HepG2 (cell line): ENCODE data around the gene PRSS22. TPM values are rescaled to one million over a fixed set of nuclear protein-coding genes. Genes with fewer than 3 reads are reported as not detected.
A peak's percentile ranks its signal among the peaks of the same experiment; 100 is the strongest.

ENCODE experiments used
- ATAC-seq: fragments of 200-7000 bp; cut with Tn5 transposase; 3 replicates; pipeline ENCODE4 v1.9.1; 2020; ENCODE audit warnings: mild to moderate bottlenecking, moderate library complexity
- BruUV-seq: library from RNA; stranded (reverse); fragments of 400-500 nt; replicated peaks from 2 replicates; lab custom pipeline; 2021; lab: Mats Ljungman, UMichigan
- CTCF ChIA-PET: fragments of 300-600 bp; formaldehyde crosslinking; extraction: SDS; loops from one replicate; lab custom pipeline; 2021; ENCODE audit warnings: low total read pairs, inconsistent platforms, low intra/inter-chr PET ratio; lab: Yijun Ruan, JAX
- POLR2A ChIA-PET: fragments of 350-600 bp; sonication (Branson Sonifier 250); formaldehyde crosslinking; loops from one replicate; lab custom pipeline; 2020; ENCODE audit warnings: antibody characterized with exemption, inconsistent platforms; lab: Yijun Ruan, JAX
- DNase-seq: peaks from one replicate; pipeline ENCODE4 v3.0.0-alpha.2; 2015; ENCODE audit warnings: low spot score
- FAIRE-seq: peaks from 3 replicates; lab custom pipeline; 2011; peaks lifted over from hg19 to GRCh38; lab: Jason Lieb, UNC
- H2AFZ ChIP-seq: one replicate; pipeline ENCODE4 v1.6.1; 2011; ENCODE audit warnings: low read length, inconsistent platforms
- H3K27ac ChIP-seq: fragments of 300-600 bp; 3 replicates; pipeline ENCODE4 v1.8.0; 2011; ENCODE audit warnings: mixed run types, mild to moderate bottlenecking, mixed read lengths, low read length, inconsistent platforms; ENCODE audit not compliant: insufficient read depth; ENCODE audit errors: extremely low read length
- H3K27me3 ChIP-seq, 2 experiments: fragments of 200-600 bp in 1 of 2; 2 replicates in 1 of 2; 3 replicates in 1 of 2; pipeline versions ENCODE4 v1.6.0 to v1.8.0; 2011; ENCODE audit warnings: low read length in 2 of 2, mild to moderate bottlenecking in 2 of 2, moderate library complexity in 2 of 2, inconsistent platforms in 1 of 2; ENCODE audit not compliant: insufficient read depth in 2 of 2, control insufficient read depth in 1 of 2
- H3K36me3 ChIP-seq, 2 experiments: fragments of 200-600 bp in 1 of 2; replicated peaks in 1 of 2; 2 replicates in 1 of 2; 3 replicates in 1 of 2; pipeline versions ENCODE4 v1.5.1 to v1.8.0; 2011; ENCODE audit warnings: low read length in 2 of 2, inconsistent platforms in 1 of 2; ENCODE audit not compliant: insufficient read depth in 2 of 2, control insufficient read depth in 1 of 2
- H3K4me1 ChIP-seq: 2 replicates; pipeline ENCODE4 v1.5.1; 2012; ENCODE audit warnings: low read length, inconsistent platforms; ENCODE audit not compliant: insufficient read depth
- H3K4me2 ChIP-seq: 2 replicates; pipeline ENCODE4 v1.6.0; 2011; ENCODE audit warnings: low read depth, low read length, inconsistent platforms
- H3K4me3 ChIP-seq, 3 experiments: fragments of 200-600 bp in 1 of 3; sonication (generic), shearing (Covaris generic) in 1 of 3; replicated peaks in 1 of 3; 2 replicates each; pipeline ENCODE4 v1.5.1; 2011 to 2016; ENCODE audit warnings: low read length in 3 of 3, inconsistent platforms in 2 of 3, low read depth in 2 of 3, mild to moderate bottlenecking in 2 of 3, control low read depth in 1 of 3, mixed read lengths in 1 of 3; ENCODE audit not compliant: insufficient read depth in 1 of 3
- H3K79me2 ChIP-seq: one replicate; pipeline ENCODE4 v1.6.1; 2011; ENCODE audit warnings: low read length, inconsistent platforms; ENCODE audit not compliant: insufficient read depth
- H3K9ac ChIP-seq: 2 replicates; pipeline ENCODE4 v1.6.0; 2011; ENCODE audit warnings: mild to moderate bottlenecking, low read depth, low read length, inconsistent platforms; ENCODE audit not compliant: insufficient read depth
- H3K9me3 ChIP-seq: 2 replicates; pipeline ENCODE4 v1.5.1; 2012; ENCODE audit warnings: mild to moderate bottlenecking, low read length
- H4K20me1 ChIP-seq: 2 replicates; pipeline ENCODE4 v1.6.0; 2011; ENCODE audit warnings: inconsistent platforms, mild to moderate bottlenecking, low read length, moderate library complexity; ENCODE audit not compliant: insufficient read depth
- CTCF ChIP-seq: sonication (generic); formaldehyde crosslinking; IDR thresholded peaks from 2 replicates; pipeline ENCODE4 v1.5.0; 2020; ENCODE audit warnings: mild to moderate bottlenecking, missing genetic modification reagents, moderate library complexity
- SMC3 ChIP-seq: IDR thresholded peaks from 2 replicates; pipeline ENCODE4 v1.6.1; 2011; ENCODE audit warnings: low read length, improper control_type of control experiment
- STAG1 ChIP-seq: sonication (generic); formaldehyde crosslinking; IDR thresholded peaks from 2 replicates; pipeline ENCODE4 v1.4.0; 2020; ENCODE audit warnings: missing genetic modification reagents
- WGBS: methylation state at CpG from one replicate; pipeline ENCODE4 v1.1.6; 2017; ENCODE audit warnings: low lambda C conversion rate; 5-methylcytosine and 5-hydroxymethylcytosine counted together
- in situ Hi-C: cut with HindIII; loops from 2 replicates; pipeline ENCODE4 v1.10.0; 2017; ENCODE audit warnings: low pct_unique_long_range_greater_than_20kb; ENCODE audit not compliant: extremely low pct_ligation_motif_present
- intact Hi-C: fragments of 100-400 bp; cut with micrococcal nuclease; formaldehyde crosslinking; loops from one replicate; pipeline ENCODE4 v1.10.0; 2022; ENCODE audit not compliant: unreplicated experiment
- polyA plus RNA-seq, 8 experiments: library from polyadenylated mRNA; depleted of rRNA in 3 of 8; stranded (reverse) in 7 of 8; unstranded in 1 of 8; fragments of >200 nt; fragmentation: Illumina TruSeq in 4 of 8; extraction: Trizol in 4 of 8; gene quantifications; 2 replicates each; pipeline versions ENCODE4 v1.2.1 to v1.2.3, GENCODE V29; 2011 to 2016; ENCODE audit warnings: low read depth in 4 of 8, missing spikeins in 1 of 8, mixed read lengths in 1 of 8; ENCODE audit not compliant: insufficient read depth in 1 of 8
- total RNA-seq, 5 experiments: library from RNA; depleted of rRNA; stranded (reverse); fragments of >200 nt; fragmentation: Illumina TruSeq; extraction: Trizol; gene quantifications; 2 replicates each; pipeline ENCODE4 v1.2.3, GENCODE V29; 2016; ENCODE audit warnings: low read depth in 1 of 5
- TF ChIP-seq, protein P1 (sequence below): sonication (generic); formaldehyde crosslinking; IDR thresholded peaks from 2 replicates; pipeline ENCODE4 v1.8.0; 2022; ENCODE audit warnings: missing genetic modification reagents, mild to moderate bottlenecking, borderline replicate concordance

The PRSS22 gene
- total and polyA plus RNA-seq, 2 of the 13 experiments (the other 11 are each of a cell fraction or from before 2014, with no cell fraction given), result 0.24 to 0.32 TPM

DNA sequence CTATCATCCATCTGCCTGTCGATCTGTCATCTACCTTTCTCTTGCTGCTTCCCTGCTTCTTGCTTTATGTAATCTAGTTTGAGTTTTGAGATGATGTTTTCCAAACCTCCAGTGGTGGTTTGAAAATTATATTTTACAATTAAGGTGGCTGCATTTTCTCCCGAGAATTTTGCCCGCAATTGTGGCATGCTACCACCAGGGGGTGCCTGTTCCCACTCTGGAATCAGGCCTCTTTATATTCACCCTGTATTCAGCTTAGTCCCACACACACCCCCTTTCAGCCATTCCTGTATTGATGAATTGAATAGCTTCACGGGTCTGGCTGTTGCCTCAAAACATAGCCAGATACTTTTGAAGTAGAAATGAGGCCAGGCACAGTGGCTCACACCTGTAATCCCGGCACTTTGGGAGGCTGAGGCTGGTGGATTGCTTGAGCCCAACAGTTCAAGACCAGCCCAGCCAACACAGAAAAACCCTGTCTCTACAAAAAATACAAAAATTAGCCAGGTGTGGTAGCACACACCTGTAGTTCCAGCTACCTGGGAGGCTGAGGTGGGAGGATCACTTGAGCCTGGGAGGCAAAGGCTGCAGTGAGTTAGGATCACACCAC lies 3.2 kb downstream of the PRSS22 start:
- no peak overlapping the region for H3K27ac ChIP-seq
- H3K4me3 ChIP-seq, result no peak overlapping the region
- in situ Hi-C loops (no loop called here), intact Hi-C loops (loop anchor here (1.0 to 2.0 kb wide), 2 partner anchors 13 to 16 kb away; no protein-coding TSS in a partner anchor)
- H3K4me1 ChIP-seq, result peaks cover 16% of the 10 kb centered on the region
- H3K9me3 ChIP-seq, result peaks cover 6% of the 10 kb centered on the region; the same call in 1 of the 2 replicates
- TF ChIP-seq SMC3, result peak; percentile 53; the same call in 1 of the 2 replicates
- TF ChIP-seq, protein P1, sequence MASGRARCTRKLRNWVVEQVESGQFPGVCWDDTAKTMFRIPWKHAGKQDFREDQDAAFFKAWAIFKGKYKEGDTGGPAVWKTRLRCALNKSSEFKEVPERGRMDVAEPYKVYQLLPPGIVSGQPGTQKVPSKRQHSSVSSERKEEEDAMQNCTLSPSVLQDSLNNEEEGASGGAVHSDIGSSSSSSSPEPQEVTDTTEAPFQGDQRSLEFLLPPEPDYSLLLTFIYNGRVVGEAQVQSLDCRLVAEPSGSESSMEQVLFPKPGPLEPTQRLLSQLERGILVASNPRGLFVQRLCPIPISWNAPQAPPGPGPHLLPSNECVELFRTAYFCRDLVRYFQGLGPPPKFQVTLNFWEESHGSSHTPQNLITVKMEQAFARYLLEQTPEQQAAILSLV (CRISPR knock-in tag), result no peak
- TF ChIP-seq STAG1 (CRISPR knock-in tag), result peak; percentile 27
- peak; percentile 64 for TF ChIP-seq CTCF (CRISPR knock-in tag)
- ChIA-PET POLR2A (interaction anchor here (1.9 kb wide), 1 partner anchor 14 kb away, joined by 15 read pairs; no protein-coding TSS in a partner anchor), CTCF (interaction anchor here (1.3 to 4.2 kb wide), 3 partner anchors 14 to 72 kb away, joined by 9 to 30 read pairs (median 11); no protein-coding TSS in a partner anchor)
- H3K9ac ChIP-seq, result no peak overlapping the region
- no peak for DNase-seq
- no peak overlapping the region for H2AFZ ChIP-seq
- no TSS peak for BruUV-seq
- no peaks in the 10 kb centered on the region for H3K36me3 ChIP-seq
- H3K79me2 ChIP-seq, result no peaks in the 10 kb centered on the region
- H3K27me3 ChIP-seq, result peaks cover 2 to 7% of the 10 kb centered on the region in 2 experiments; a peak in 3 of 5 replicates
- no peaks in the 10 kb centered on the region for H4K20me1 ChIP-seq
- no peak overlapping the region for H3K4me2 ChIP-seq
- ATAC-seq, result no peak
- WGBS, result 0% methylated on average over 5 of the region's 5 CpGs
- peak; percentile 12 for FAIRE-seq
